Large intestine (tissue), 3 donors: ENCODE data around the gene ASB13. TPM values are rescaled to one million over a fixed set of nuclear protein-coding genes. Genes with fewer than 3 reads are reported as not detected.

Experiments used
- DNase-seq, 2 donors: peaks; one replicate each; pipeline versions ENCODE4 v3.0.0 to v3.0.0-alpha.2; 2013
- H3K27ac ChIP-seq: one replicate; pipeline ENCODE4 v1.5.1; 2013; ENCODE audit warnings: low read length
- H3K27me3 ChIP-seq: 2 replicates; pipeline ENCODE4 v1.6.1; 2013; ENCODE audit warnings: low read length; ENCODE audit not compliant: control insufficient read depth, insufficient read depth
- H3K36me3 ChIP-seq: 2 replicates; pipeline ENCODE4 v1.6.1; 2013; ENCODE audit warnings: low read length; ENCODE audit not compliant: control insufficient read depth, insufficient read depth
- H3K4me1 ChIP-seq: one replicate; pipeline ENCODE4 v1.6.1; 2013; ENCODE audit warnings: low read length; ENCODE audit not compliant: control insufficient read depth, insufficient read depth
- H3K4me3 ChIP-seq: one replicate; pipeline ENCODE4 v1.5.1; 2013; ENCODE audit warnings: low read length
- H3K9me3 ChIP-seq: one replicate; pipeline ENCODE4 v1.6.1; 2013; ENCODE audit warnings: mild to moderate bottlenecking, low read depth, low read length, moderate library complexity; ENCODE audit not compliant: control insufficient read depth
- WGBS: methylation state at CpG from one replicate; pipeline ENCODE4 v1.1.5; 2013; ENCODE audit warnings: low lambda C conversion rate; ENCODE audit not compliant: insufficient coverage; 5-methylcytosine and 5-hydroxymethylcytosine counted together
- polyA plus RNA-seq: library from polyadenylated mRNA; unstranded; fragments of 120-200 nt; gene quantifications from one replicate; pipeline ENCODE4 v1.2.1, GENCODE V29; 2013

Gene ASB13
- polyA plus RNA-seq, 1 donor = 29.9 TPM

- H3K27me3 ChIP-seq = no peaks in the 10 kb centered on the region
- no peak overlapping the region for H3K27ac ChIP-seq
- peaks cover 27% of the 10 kb centered on the region for H3K4me1 ChIP-seq
- no CpG with 5 or more reads among the region's 8 CpGs for WGBS
- DNase-seq = no peak
- no peak overlapping the region for H3K4me3 ChIP-seq
- H3K36me3 ChIP-seq = no peaks in the 10 kb centered on the region
- H3K9me3 ChIP-seq = peaks cover 3% of the 10 kb centered on the region
Measured at GRCh38 chr10:5606321-5606720, 60.1 kb downstream of the ASB13 start.

DNA sequence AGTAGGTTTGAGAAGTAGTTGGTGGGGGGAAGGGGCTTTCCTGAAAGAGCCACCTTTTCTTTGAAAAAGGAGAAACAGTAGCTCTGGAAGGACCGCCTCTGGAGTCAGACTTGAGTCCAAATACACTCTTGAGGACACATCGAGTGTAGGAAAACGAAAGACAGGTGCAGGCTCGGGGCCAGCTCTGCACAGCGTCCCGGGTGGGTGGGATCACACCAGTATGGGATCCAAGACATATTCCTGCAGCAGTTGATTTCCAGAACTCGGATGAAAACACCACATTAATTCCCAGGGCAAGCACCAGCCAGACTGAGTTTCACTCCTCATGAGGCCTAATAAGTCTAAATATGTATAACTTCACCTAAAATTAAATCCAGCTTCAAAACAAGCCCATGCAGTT lies 61.4 kb downstream of the ASB13 start:
- Histone ChIP-seq H3K36me3 (no peaks in the 10 kb centered on the region), H3K27me3 (no peaks in the 10 kb centered on the region), H3K27ac (no peak overlapping the region), H3K4me3 (no peak overlapping the region), H3K9me3 (peaks cover 3% of the 10 kb centered on the region), H3K4me1 (peaks cover 17% of the 10 kb centered on the region)
- WGBS = no CpG with 5 or more reads among the region's 7 CpGs
- no peak for DNase-seq

GRCh38 chr10:5604236-5604925 lies 62.0 kb downstream of the ASB13 start:
- no peak overlapping the region for H3K27ac ChIP-seq
- H3K4me1 ChIP-seq = peaks cover 11% of the 10 kb centered on the region
- H3K4me3 ChIP-seq = no peak overlapping the region
- H3K27me3 ChIP-seq = no peaks in the 10 kb centered on the region
- H3K9me3 ChIP-seq = peaks cover 3% of the 10 kb centered on the region
- no peaks in the 10 kb centered on the region for H3K36me3 ChIP-seq
- WGBS = no CpG with 5 or more reads among the region's 9 CpGs
- DNase-seq = no peak

- no peak for DNase-seq
- Histone ChIP-seq H3K27ac (no peak overlapping the region), H3K9me3 (peaks cover 3% of the 10 kb centered on the region), H3K36me3 (no peaks in the 10 kb centered on the region), H3K27me3 (no peaks in the 10 kb centered on the region), H3K4me3 (no peak overlapping the region), H3K4me1 (peaks cover 5% of the 10 kb centered on the region)
- WGBS = no CpG with 5 or more reads among the region's 13 CpGs
Measured at GRCh38 chr10:5603848-5604170, 62.6 kb downstream of the ASB13 start.

- no peaks in the 10 kb centered on the region for H3K36me3 ChIP-seq
Measured at GRCh38 chr10:5603091-5603847, 63.1 kb downstream of the ASB13 start.

DNA sequence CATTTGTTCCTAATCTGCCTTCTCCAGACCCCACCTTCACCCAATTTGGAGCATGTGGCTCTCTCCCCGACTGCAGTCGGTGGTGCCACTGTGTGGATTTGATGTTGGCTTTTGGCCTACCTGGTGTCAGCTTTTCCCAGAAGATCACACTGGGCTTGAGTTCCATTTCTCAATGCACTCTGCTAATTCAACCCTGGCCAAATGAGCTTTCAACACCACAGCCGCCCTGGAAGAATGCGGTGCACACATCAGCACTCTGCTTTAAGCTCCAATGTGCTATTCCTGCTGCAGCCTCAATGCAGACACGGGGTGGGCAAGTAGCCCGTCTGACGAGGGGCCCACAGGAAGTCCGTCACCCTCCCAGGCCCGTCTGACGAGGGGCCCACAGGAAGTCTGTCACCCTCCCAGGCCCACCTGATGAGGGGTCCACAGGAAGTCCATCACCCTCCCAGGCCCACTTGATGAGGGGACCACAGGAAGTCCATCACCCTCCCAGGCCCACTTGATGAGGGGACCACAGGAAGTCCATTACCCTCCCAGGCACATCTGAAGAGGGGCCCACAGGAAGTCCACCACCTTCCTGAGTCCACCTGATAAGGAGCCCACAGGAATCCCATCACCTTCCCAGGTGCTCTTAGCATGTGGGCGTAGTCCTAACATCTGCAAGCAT lies 64.4 kb downstream of the ASB13 start:
- WGBS = 100% methylated on average over 1 of the region's 11 CpGs
- Histone ChIP-seq H3K4me3 (no peak overlapping the region), H3K27me3 (no peaks in the 10 kb centered on the region), H3K27ac (no peak overlapping the region), H3K4me1 (peaks cover 5% of the 10 kb centered on the region), H3K9me3 (peaks cover 3% of the 10 kb centered on the region), H3K36me3 (no peaks in the 10 kb centered on the region)
- no peak for DNase-seq

More at GRCh38 chr10:5603091-5603847, 63.1 kb downstream of the ASB13 start:
- Histone ChIP-seq H3K4me3 (no peak overlapping the region), H3K27ac (no peak overlapping the region), H3K9me3 (peaks cover 3% of the 10 kb centered on the region), H3K4me1 (peaks cover 5% of the 10 kb centered on the region), H3K27me3 (no peaks in the 10 kb centered on the region)
- WGBS = no CpG with 5 or more reads among the region's 14 CpGs
- DNase-seq = no peak

GRCh38 chr10:5600908-5601307 lies 65.5 kb downstream of the ASB13 start:
- H3K4me1 ChIP-seq = peaks cover 2% of the 10 kb centered on the region
- DNase-seq = no peak
- H3K27ac ChIP-seq = no peak overlapping the region
- no CpG with 5 or more reads among the region's 5 CpGs for WGBS
- H3K4me3 ChIP-seq = no peak overlapping the region
- H3K36me3 ChIP-seq = no peaks in the 10 kb centered on the region
- H3K9me3 ChIP-seq = peaks cover 3% of the 10 kb centered on the region
- no peaks in the 10 kb centered on the region for H3K27me3 ChIP-seq

GRCh38 chr10:5599613-5600520 lies 66.5 kb downstream of the ASB13 start:
- no peaks in the 10 kb centered on the region for H3K36me3 ChIP-seq
- H3K9me3 ChIP-seq = peaks cover 3% of the 10 kb centered on the region
- WGBS = no CpG with 5 or more reads among the region's 23 CpGs
- no peaks in the 10 kb centered on the region for H3K4me1 ChIP-seq
- H3K27me3 ChIP-seq = no peaks in the 10 kb centered on the region
- no peak overlapping the region for H3K27ac ChIP-seq
- no peak for DNase-seq
- H3K4me3 ChIP-seq = no peak overlapping the region

- DNase-seq = no peak
- Histone ChIP-seq H3K27ac (no peak overlapping the region), H3K27me3 (no peaks in the 10 kb centered on the region), H3K9me3 (no peaks in the 10 kb centered on the region), H3K4me3 (no peak overlapping the region), H3K36me3 (no peaks in the 10 kb centered on the region), H3K4me1 (no peaks in the 10 kb centered on the region)
- 89% methylated on average over 11 of the region's 11 CpGs for WGBS
Measured at GRCh38 chr10:5598085-5598690, 68.2 kb downstream of the ASB13 start.
